Stimulated activated CD4-positive, alpha-beta T cell treated with anti-CD3 and anti-CD28 coated beads, TNF-alpha, amount 100 ng/mL, for 4 hours (primary cell): ENCODE data around the gene SPRYD4.

Source experiments
- DNase-seq, 3 experiments: peaks; one replicate each; pipeline ENCODE4 v3.0.0-alpha.2; 2020; ENCODE audit warnings: low read depth in 3 of 3

The SPRYD4 gene

DNA sequence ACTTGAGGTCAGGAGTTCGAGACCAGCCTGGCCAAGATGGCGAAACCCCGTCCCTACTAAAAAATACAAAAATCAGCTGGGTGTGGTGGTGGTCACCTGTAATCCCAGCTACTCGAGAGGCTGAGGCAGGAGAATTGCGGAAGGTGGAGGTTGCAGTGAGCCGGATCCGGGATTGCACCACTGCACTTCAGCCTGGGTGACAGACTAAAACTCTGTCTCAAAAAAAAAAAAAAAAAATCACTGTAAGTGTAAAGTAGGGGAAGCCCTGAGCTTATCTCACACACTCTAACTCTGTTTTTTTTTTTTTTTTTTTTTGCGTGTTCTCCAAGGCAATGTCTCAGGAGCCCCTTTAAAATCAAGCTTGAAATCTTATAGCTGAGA is 52.8 kb downstream of the SPRYD4 start:
- DNase-seq = no peak

- no peak for DNase-seq
Observed at GRCh38 chr12:56521590-56522371, 53.4 kb downstream of the SPRYD4 start, which contains the start of gene RBMS2. Gene RBMS2 (plus strand): TSS chr12:56521820. CDS start chr12:56522024, 204 bp downstream.

GRCh38 chr12:56522411-56523193 is 54.2 kb downstream of the SPRYD4 start:
- no peak for DNase-seq

DNA sequence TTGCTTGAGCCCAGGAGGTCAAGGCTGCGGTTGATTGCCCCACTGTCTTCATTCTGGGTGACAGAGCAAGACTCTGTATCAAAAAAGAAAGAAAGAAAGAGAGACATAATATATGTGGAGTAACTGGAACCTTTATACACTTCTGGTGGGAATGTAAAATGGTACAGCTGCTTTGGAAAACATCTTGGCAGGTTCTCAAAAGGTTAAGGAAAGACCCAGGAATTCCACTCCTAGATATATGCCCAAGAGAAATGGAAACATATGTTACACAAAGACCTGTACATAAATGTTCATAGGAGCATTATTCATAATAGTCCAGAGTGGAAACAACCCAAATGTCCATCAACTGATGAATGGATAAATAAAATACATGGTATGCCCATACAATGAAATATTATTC is 60.5 kb downstream of the SPRYD4 start:
- no peak for DNase-seq
